HG03135 (cell line): ENCODE data around the gene HDAC9.
A peak's percentile ranks its signal among the peaks of the same experiment; 100 is the strongest.

Source experiments
- ATAC-seq: cut with Tn5 transposase; IDR thresholded peaks from one replicate; pipeline ENCODE4 v1.9.1; 2021; ENCODE audit warnings: mild to moderate bottlenecking, moderate library complexity; ENCODE audit not compliant: unreplicated experiment

Gene HDAC9

GRCh38 chr7:18495412-18496340 is at the start of gene HDAC9:
HDAC9 (plus strand) TSS chr7:18495749; CDS start chr7:18496303, 554 bp downstream.
- ATAC-seq: peak; percentile 90

GRCh38 chr7:18445916-18446520 is 49.5 kb upstream of the HDAC9 start:
- no peak for ATAC-seq

- no peak for ATAC-seq
Measured at GRCh38 chr7:18450019-18450418, 45.5 kb upstream of the HDAC9 start.

- no peak for ATAC-seq
Measured at GRCh38 chr7:18455606-18456005, 39.9 kb upstream of the HDAC9 start.

GRCh38 chr7:18457832-18458231 is 37.7 kb upstream of the HDAC9 start:
- ATAC-seq: no peak

GRCh38 chr7:18458830-18459229 is 36.7 kb upstream of the HDAC9 start:
- no peak for ATAC-seq

GRCh38 chr7:18459484-18460245 is 35.9 kb upstream of the HDAC9 start:
- ATAC-seq: no peak

GRCh38 chr7:18461785-18462467 is 33.6 kb upstream of the HDAC9 start:
- ATAC-seq: no peak

GRCh38 chr7:18464830-18465229 is 30.7 kb upstream of the HDAC9 start:
- no peak for ATAC-seq

GRCh38 chr7:18467011-18467410 is 28.5 kb upstream of the HDAC9 start:
- no peak for ATAC-seq

- ATAC-seq: no peak
Measured at GRCh38 chr7:18468795-18469194, 26.8 kb upstream of the HDAC9 start.

GRCh38 chr7:18469316-18469715 is 26.2 kb upstream of the HDAC9 start:
- ATAC-seq: no peak

- ATAC-seq: no peak
Measured at GRCh38 chr7:18471476-18472160, 23.9 kb upstream of the HDAC9 start.

GRCh38 chr7:18472161-18472483 is 23.4 kb upstream of the HDAC9 start:
- ATAC-seq: no peak

GRCh38 chr7:18473119-18473518 is 22.4 kb upstream of the HDAC9 start:
- no peak for ATAC-seq

GRCh38 chr7:18474944-18475343 is 20.6 kb upstream of the HDAC9 start:
- no peak for ATAC-seq

- ATAC-seq: no peak
Measured at GRCh38 chr7:18475488-18475887, 20.1 kb upstream of the HDAC9 start.

- ATAC-seq: no peak
Measured at GRCh38 chr7:18481776-18482175, 13.8 kb upstream of the HDAC9 start.

GRCh38 chr7:18488049-18488448 is 7.5 kb upstream of the HDAC9 start:
- no peak for ATAC-seq

- ATAC-seq: no peak
Measured at GRCh38 chr7:18489624-18490023, 5.9 kb upstream of the HDAC9 start.

- no peak for ATAC-seq
Measured at GRCh38 chr7:18491871-18492270, 3.7 kb upstream of the HDAC9 start.
